HEK293 (cell line): ENCODE results near the gene ZNF609.

Experiments
- KLF9 ChIP-seq: fragments of 450-650 bp; formaldehyde crosslinking; IDR thresholded peaks from 2 replicates; pipeline ENCODE4 v1.5.1; 2016; ENCODE audit warnings: missing biosample characterization, missing genetic modification characterization, low read depth
- PRDM1 ChIP-seq: fragments of 450-650 bp; formaldehyde crosslinking; IDR thresholded peaks from 2 replicates; pipeline ENCODE4; 2016; ENCODE audit warnings: missing biosample characterization, missing genetic modification characterization
- TSHZ1 ChIP-seq: fragments of 450-650 bp; formaldehyde crosslinking; IDR thresholded peaks from 2 replicates; pipeline ENCODE4 v1.5.1; 2016; ENCODE audit warnings: missing biosample characterization, missing genetic modification characterization, borderline replicate concordance
- YY1 ChIP-seq: fragments of 450-650 bp; formaldehyde crosslinking; IDR thresholded peaks from 2 replicates; pipeline ENCODE4 v1.5.1; 2018; ENCODE audit warnings: missing biosample characterization, missing genetic modification characterization
- ZBTB44 ChIP-seq: fragments of 450-650 bp; IDR thresholded peaks from 2 replicates; pipeline ENCODE4 v1.5.1; 2018; ENCODE audit warnings: missing biosample characterization, mild to moderate bottlenecking, missing genetic modification characterization
- ZNF843 ChIP-seq: fragments of 450-650 bp; formaldehyde crosslinking; IDR thresholded peaks from 2 replicates; pipeline ENCODE4 v1.5.1; 2016; ENCODE audit warnings: missing biosample characterization, missing genetic modification characterization
- TF ChIP-seq, protein P1 (sequence below): fragments of 450-650 bp; formaldehyde crosslinking; IDR thresholded peaks from 2 replicates; pipeline ENCODE4 v1.5.1; 2016; ENCODE audit warnings: missing biosample characterization, missing genetic modification characterization

GRCh38 chr15:64687688-64688087, 227.3 kb downstream of the ZNF609 start:
- TF ChIP-seq ZBTB44 (tag by site-specific recombination) (no peak), PRDM1 (tag by site-specific recombination) (no peak), TSHZ1 (tag by site-specific recombination) (no peak), KLF9 (tag by site-specific recombination) (no peak), YY1 (tag by site-specific recombination) (no peak), ZNF843 (no peak)
- TF ChIP-seq, protein P1, sequence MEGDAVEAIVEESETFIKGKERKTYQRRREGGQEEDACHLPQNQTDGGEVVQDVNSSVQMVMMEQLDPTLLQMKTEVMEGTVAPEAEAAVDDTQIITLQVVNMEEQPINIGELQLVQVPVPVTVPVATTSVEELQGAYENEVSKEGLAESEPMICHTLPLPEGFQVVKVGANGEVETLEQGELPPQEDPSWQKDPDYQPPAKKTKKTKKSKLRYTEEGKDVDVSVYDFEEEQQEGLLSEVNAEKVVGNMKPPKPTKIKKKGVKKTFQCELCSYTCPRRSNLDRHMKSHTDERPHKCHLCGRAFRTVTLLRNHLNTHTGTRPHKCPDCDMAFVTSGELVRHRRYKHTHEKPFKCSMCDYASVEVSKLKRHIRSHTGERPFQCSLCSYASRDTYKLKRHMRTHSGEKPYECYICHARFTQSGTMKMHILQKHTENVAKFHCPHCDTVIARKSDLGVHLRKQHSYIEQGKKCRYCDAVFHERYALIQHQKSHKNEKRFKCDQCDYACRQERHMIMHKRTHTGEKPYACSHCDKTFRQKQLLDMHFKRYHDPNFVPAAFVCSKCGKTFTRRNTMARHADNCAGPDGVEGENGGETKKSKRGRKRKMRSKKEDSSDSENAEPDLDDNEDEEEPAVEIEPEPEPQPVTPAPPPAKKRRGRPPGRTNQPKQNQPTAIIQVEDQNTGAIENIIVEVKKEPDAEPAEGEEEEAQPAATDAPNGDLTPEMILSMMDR (tag by site-specific recombination) = no peak
